H1 (cell line): ENCODE data around the gene SLC25A27. TPM values are rescaled to one million over a fixed set of nuclear protein-coding genes. Genes with fewer than 3 reads are reported as not detected.

Experiments used
- CTCF ChIA-PET: fragments of 300-600 bp; sonication (Branson Sonifier 250); formaldehyde crosslinking; loops from one replicate; lab custom pipeline; 2021; ENCODE audit not compliant: partially characterized antibody; lab: Charles Lee
- POLR2A ChIA-PET: fragments of 300-600 bp; sonication (Branson Sonifier 250); formaldehyde crosslinking; loops from one replicate; lab custom pipeline; 2021; ENCODE audit warnings: inconsistent platforms; ENCODE audit not compliant: partially characterized antibody; lab: Charles Lee
- DNase-seq, 2 experiments: peaks; one replicate each; pipeline versions ENCODE4 v3.0.0 to v3.0.0-alpha.2; 2010 to 2022; ENCODE audit warnings: low spot score in 2 of 2, low read depth in 1 of 2, mixed read lengths in 1 of 2
- FAIRE-seq: peaks from 2 replicates; lab custom pipeline; 2011; peaks lifted over from hg19 to GRCh38; lab: Jason Lieb, UNC
- H2AFZ ChIP-seq: 2 replicates; pipeline ENCODE4 v1.8.1; 2012; ENCODE audit warnings: low read length, inconsistent platforms
- H2AK5ac ChIP-seq: 2 replicates; pipeline ENCODE4 v1.6.1; 2013; ENCODE audit warnings: low read depth, low read length
- H2BK120ac ChIP-seq: replicated peaks from 2 replicates; pipeline ENCODE3; 2013; ENCODE audit warnings: low read depth, low read length, inconsistent platforms
- H2BK12ac ChIP-seq: 2 replicates; pipeline ENCODE4 v1.6.1; 2013; ENCODE audit warnings: low read depth, low read length
- H2BK15ac ChIP-seq: 2 replicates; pipeline ENCODE4 v1.6.1; 2013; ENCODE audit warnings: low read length
- H2BK20ac ChIP-seq: 2 replicates; pipeline ENCODE4 v1.6.1; 2013; ENCODE audit warnings: low read length
- H2BK5ac ChIP-seq: 2 replicates; pipeline ENCODE4 v1.6.1; 2013; ENCODE audit warnings: low read depth, low read length
- H3K14ac ChIP-seq: 2 replicates; pipeline ENCODE4 v1.6.1; 2013; ENCODE audit warnings: inconsistent platforms; ENCODE audit not compliant: insufficient read length
- H3K18ac ChIP-seq: 2 replicates; pipeline ENCODE4 v1.6.1; 2013; ENCODE audit warnings: low read length; ENCODE audit errors: extremely low read depth
- H3K23ac ChIP-seq: 2 replicates; pipeline ENCODE4 v1.6.1; 2013; ENCODE audit warnings: inconsistent platforms; ENCODE audit not compliant: insufficient read length
- H3K23me2 ChIP-seq: 2 replicates; pipeline ENCODE4 v1.6.1; 2013; ENCODE audit warnings: low read depth, low read length
- H3K27ac ChIP-seq: 2 replicates; pipeline ENCODE4 v1.6.1; 2011; ENCODE audit warnings: low read depth, low read length, inconsistent platforms
- H3K27me3 ChIP-seq, 4 experiments: replicated peaks in 1 of 4; 1 replicate in 1 of 4; 2 replicates in 3 of 4; pipeline versions ENCODE4 v1.6.1 to v1.8.1; 2011 to 2013; ENCODE audit warnings: low read length in 3 of 4, mild to moderate bottlenecking in 3 of 4, inconsistent platforms in 2 of 4, mixed read lengths in 2 of 4, moderate library complexity in 1 of 4; ENCODE audit not compliant: control insufficient read depth in 3 of 4, insufficient read depth in 3 of 4; ENCODE audit errors: extremely low read depth in 1 of 4
- H3K36me3 ChIP-seq, 4 experiments: 2 replicates each; pipeline versions ENCODE4 v1.6.1 to v1.8.1; 2011 to 2013; ENCODE audit warnings: mild to moderate bottlenecking in 4 of 4, low read length in 3 of 4, moderate library complexity in 2 of 4, control low read depth in 1 of 4, inconsistent platforms in 1 of 4; ENCODE audit not compliant: insufficient read depth in 4 of 4, control insufficient read depth in 2 of 4
- H3K4ac ChIP-seq: replicated peaks from 2 replicates; pipeline ENCODE3; 2013; ENCODE audit warnings: low read length, low read depth, mixed read lengths, inconsistent platforms; ENCODE audit not compliant: insufficient read length
- H3K4me1 ChIP-seq, 4 experiments: replicated peaks in 1 of 4; 1 replicate in 1 of 4; 2 replicates in 3 of 4; pipeline versions ENCODE4 v1.6.1 to v1.8.1; 2011 to 2013; ENCODE audit warnings: low read length in 3 of 4, inconsistent platforms in 2 of 4, mixed read lengths in 1 of 4; ENCODE audit not compliant: insufficient read depth in 4 of 4, control insufficient read depth in 3 of 4
- H3K4me2 ChIP-seq, 2 experiments: 2 replicates each; pipeline versions ENCODE4 v1.6.1 to v1.8.1; 2011 to 2013; ENCODE audit warnings: low read depth in 2 of 2, low read length in 2 of 2, control low read depth in 1 of 2, inconsistent platforms in 1 of 2, mild to moderate bottlenecking in 1 of 2; ENCODE audit not compliant: insufficient read depth in 1 of 2
- H3K4me3 ChIP-seq, 4 experiments: fragments of 200-600, 300-600 bp in 1 of 4; sonication (generic), shearing (Covaris generic), sonication (Bioruptor Twin) in 1 of 4; 2 replicates each; pipeline versions ENCODE4 v1.5.1 to v1.8.1; 2011 to 2016; ENCODE audit warnings: low read length in 4 of 4, low read depth in 3 of 4, control low read depth in 2 of 4, inconsistent platforms in 2 of 4, mild to moderate bottlenecking in 2 of 4, mixed read lengths in 1 of 4, moderate library complexity in 1 of 4; ENCODE audit not compliant: insufficient read depth in 2 of 4; ENCODE audit errors: extremely low read depth in 1 of 4
- H3K56ac ChIP-seq: replicated peaks from 2 replicates; pipeline ENCODE3; 2013; ENCODE audit warnings: low read depth, mild to moderate bottlenecking, mixed read lengths, low read length, inconsistent platforms; ENCODE audit not compliant: insufficient read length
- H3K79me1 ChIP-seq: 2 replicates; pipeline ENCODE4 v1.6.1; 2013; ENCODE audit warnings: low read depth, low read length, control low read depth
- H3K79me2 ChIP-seq, 2 experiments: 2 replicates each; pipeline versions ENCODE4 v1.6.1 to v1.8.1; 2012 to 2013; ENCODE audit warnings: low read length in 2 of 2, mild to moderate bottlenecking in 2 of 2, inconsistent platforms in 1 of 2; ENCODE audit not compliant: insufficient read depth in 2 of 2, control insufficient read depth in 1 of 2
- H3K9ac ChIP-seq, 4 experiments: replicated peaks in 1 of 4; 1 replicate in 1 of 4; 2 replicates in 3 of 4; pipeline versions ENCODE4 v1.6.1 to v1.8.1; 2011 to 2013; ENCODE audit warnings: low read depth in 3 of 4, low read length in 3 of 4, control low read depth in 2 of 4, mild to moderate bottlenecking in 2 of 4, moderate library complexity in 2 of 4, inconsistent platforms in 1 of 4; ENCODE audit errors: extremely low read depth in 1 of 4
- H3K9me3 ChIP-seq, 2 experiments: 2 replicates each; pipeline versions ENCODE4 v1.6.1 to v1.8.1; 2012 to 2013; ENCODE audit warnings: mild to moderate bottlenecking in 2 of 2, moderate library complexity in 2 of 2, control low read depth in 1 of 2, inconsistent platforms in 1 of 2, low read depth in 1 of 2, low read length in 1 of 2, mixed read lengths in 1 of 2; ENCODE audit not compliant: insufficient read depth in 2 of 2
- H4K20me1 ChIP-seq, 2 experiments: replicated peaks in 1 of 2; 2 replicates each; pipeline versions ENCODE3 to v1.8.1; 2011 to 2013; ENCODE audit warnings: inconsistent platforms in 2 of 2, low read length in 2 of 2, mild to moderate bottlenecking in 1 of 2; ENCODE audit not compliant: insufficient read depth in 2 of 2, control insufficient read depth in 1 of 2
- H4K5ac ChIP-seq: 2 replicates; pipeline ENCODE4 v1.6.1; 2013; ENCODE audit warnings: low read length, low read depth, mixed read lengths, inconsistent platforms; ENCODE audit not compliant: insufficient read length
- H4K8ac ChIP-seq: 2 replicates; pipeline ENCODE4 v1.8.0; 2013; ENCODE audit warnings: mild to moderate bottlenecking, moderate library complexity, low read length, inconsistent platforms; ENCODE audit not compliant: insufficient read depth; ENCODE audit errors: extremely low read depth
- H4K91ac ChIP-seq: replicated peaks from 2 replicates; pipeline ENCODE3; 2013; ENCODE audit warnings: low read length, mixed read lengths, inconsistent platforms; ENCODE audit not compliant: insufficient read length
- ATF3 ChIP-seq: IDR thresholded peaks from 2 replicates; pipeline ENCODE4 v1.6.1; 2011; ENCODE audit warnings: low read depth, mild to moderate bottlenecking, low read length; ENCODE audit not compliant: insufficient read depth
- CEBPB ChIP-seq: IDR thresholded peaks from 2 replicates; pipeline ENCODE4 v1.6.1; 2012; ENCODE audit warnings: low read depth, low read length
- CTBP2 ChIP-seq: IDR thresholded peaks from 2 replicates; pipeline ENCODE4 v1.7.0; 2011; ENCODE audit warnings: borderline replicate concordance, mild to moderate bottlenecking, moderate library complexity, mixed read lengths, low read length; ENCODE audit not compliant: insufficient read depth, insufficient read length
- JUND ChIP-seq: IDR thresholded peaks from 2 replicates; pipeline ENCODE4 v1.6.1; 2011; ENCODE audit warnings: mild to moderate bottlenecking, improper control_type of control experiment, low read length
- KDM4A ChIP-seq: IDR thresholded peaks from one replicate; pipeline ENCODE4 v1.7.1; 2012; ENCODE audit warnings: low read depth, mild to moderate bottlenecking, moderate library complexity, low read length, inconsistent platforms; ENCODE audit not compliant: severe bottlenecking
- SAP30 ChIP-seq: fragments of 300-600 bp; sonication (generic); IDR thresholded peaks from 2 replicates; pipeline ENCODE4 v1.7.1; 2012; ENCODE audit warnings: low read length, moderate library complexity, mild to moderate bottlenecking, inconsistent platforms; ENCODE audit not compliant: insufficient read depth, insufficient replicate concordance
- SP2 ChIP-seq: IDR thresholded peaks from 2 replicates; pipeline ENCODE4 v1.6.1; 2012; ENCODE audit warnings: mild to moderate bottlenecking, low read length, inconsistent platforms
- USF2 ChIP-seq: IDR thresholded peaks from 2 replicates; pipeline ENCODE4 v1.6.1; 2011; ENCODE audit warnings: low read length, improper control_type of control experiment
- ZNF274 ChIP-seq: IDR thresholded peaks from 2 replicates; pipeline ENCODE4 v1.7.0; 2012; ENCODE audit warnings: low read length, borderline replicate concordance; ENCODE audit errors: extremely low read depth
- WGBS, 2 experiments: shearing (Covaris generic) in 1 of 2; methylation state at CpG; one replicate each; pipeline versions ENCODE4 v1.1.6 to v1.1.7; 2013 to 2015; ENCODE audit warnings: low lambda C conversion rate in 2 of 2, mixed read lengths in 2 of 2, inconsistent platforms in 1 of 2, low coverage in 1 of 2, missing lambda C conversion rate in 1 of 2; ENCODE audit not compliant: insufficient replicate concordance in 2 of 2, insufficient coverage in 1 of 2, insufficient read length in 1 of 2; ENCODE audit errors: extremely low coverage in 1 of 2, missing lambda C conversion rate in 1 of 2; 5-methylcytosine and 5-hydroxymethylcytosine counted together
- polyA plus RNA-seq, 7 experiments: library from polyadenylated mRNA; depleted of rRNA in 3 of 7; stranded (reverse) in 5 of 7; unstranded in 2 of 7; fragments of >200 nt in 5 of 7; fragments of 200-250 nt in 2 of 7; gene quantifications; 1 replicate in 5 of 7; 2 replicates in 1 of 7; 4 replicates in 1 of 7; pipeline versions ENCODE4 v1.2.1 to v1.2.3, GENCODE V29; 2011 to 2013; ENCODE audit warnings: missing spikeins in 2 of 7, mixed read lengths in 2 of 7
- total RNA-seq: library from RNA; stranded (reverse); fragmentation: NEBNext Ultra II Directional; extraction: Animal tissue kit (Norgen Biotek cat#: 25700); gene quantifications from 2 replicates; pipeline ENCODE4 v1.2.1, GENCODE V29; 2021

SLC25A27 gene
- total and polyA plus RNA-seq, 2 of the 8 experiments (the other 6 are each of a cell fraction or from before 2014, with no cell fraction given) = 7.3 to 8.4 TPM

- no peaks in the 10 kb centered on the region for H3K36me3 ChIP-seq
These were observed 66.3 kb downstream of the SLC25A27 start for GRCh38 chr6:46719099-46719498.

More at GRCh38 chr6:46719099-46719498, 66.3 kb downstream of the SLC25A27 start:
- no peak overlapping the region for H4K5ac ChIP-seq
- no peak overlapping the region for H2BK12ac ChIP-seq
- H3K23ac ChIP-seq = no peak overlapping the region
- no peak overlapping the region for H4K8ac ChIP-seq
- H3K4me3 ChIP-seq = no peak overlapping the region
- POLR2A ChIA-PET = interaction anchor here (1.3 kb wide), 1 partner anchor 15 kb away, joined by 3 read pairs; no protein-coding TSS in a partner anchor
- H2BK20ac ChIP-seq = no peak overlapping the region
- no peak overlapping the region for H3K27ac ChIP-seq
- H3K27me3 ChIP-seq = no peaks in the 10 kb centered on the region
- no peak overlapping the region for H3K14ac ChIP-seq
- no peak overlapping the region for H2BK5ac ChIP-seq
- H3K23me2 ChIP-seq = no peaks in the 10 kb centered on the region
- 88% methylated on average over 1 of the region's 1 CpG; no CpG with 5 or more reads in 1 of the 2 experiments for WGBS, 2 experiments
- no peak overlapping the region for H3K4me2 ChIP-seq
- no peak overlapping the region for H2AFZ ChIP-seq
- TF ChIP-seq CEBPB (no peak), SP2 (no peak), KDM4A (no peak), JUND (no peak), ZNF274 (no peak), SAP30 (no peak), ATF3 (no peak), USF2 (no peak), CTBP2 (no peak)
- H4K20me1 ChIP-seq = no peaks in the 10 kb centered on the region
- H3K4me1 ChIP-seq = no peaks in the 10 kb centered on the region
- H2BK120ac ChIP-seq = no peak overlapping the region
- H3K18ac ChIP-seq = no peak overlapping the region
- CTCF ChIA-PET = interaction anchor here (1.6 kb wide), 1 partner anchor 15 kb away, joined by 9 read pairs; no protein-coding TSS in a partner anchor
- H3K9me3 ChIP-seq = no peaks in the 10 kb centered on the region
- no peaks in the 10 kb centered on the region for H3K79me2 ChIP-seq
- H3K4ac ChIP-seq = no peak overlapping the region
- no peak for DNase-seq
- no peak overlapping the region for H2AK5ac ChIP-seq
- H3K56ac ChIP-seq = no peak overlapping the region
- no peaks in the 10 kb centered on the region for H3K79me1 ChIP-seq
- no peak for FAIRE-seq
- no peak overlapping the region for H2BK15ac ChIP-seq
- H4K91ac ChIP-seq = no peak overlapping the region
- H3K9ac ChIP-seq = no peak overlapping the region
